H9 (cell line): ENCODE measurements around the gene NKX6-2. TPM values are rescaled to one million over a fixed set of nuclear protein-coding genes. Genes with fewer than 3 reads are reported as not detected.

ENCODE experiments used
- DNase-seq: peaks from one replicate; pipeline ENCODE4 v3.0.0-alpha.2; 2017
- H2AFZ ChIP-seq: one replicate; pipeline ENCODE4 v1.6.1; 2013; ENCODE audit warnings: mild to moderate bottlenecking, low read length, control low read depth, moderate library complexity
- H2AK5ac ChIP-seq: 2 replicates; pipeline ENCODE4 v1.6.1; 2013; ENCODE audit warnings: low read length, control low read depth, mixed read lengths; ENCODE audit not compliant: insufficient read length
- H2BK120ac ChIP-seq: one replicate; pipeline ENCODE4 v1.6.1; 2013; ENCODE audit warnings: low read depth, mild to moderate bottlenecking, low read length, control low read depth, inconsistent platforms; ENCODE audit not compliant: poor library complexity, severe bottlenecking
- H2BK12ac ChIP-seq: 2 replicates; pipeline ENCODE4 v1.6.1; 2013; ENCODE audit warnings: low read length, control low read depth, mixed read lengths, low read depth; ENCODE audit not compliant: insufficient read length
- H2BK15ac ChIP-seq: 2 replicates; pipeline ENCODE4 v1.6.1; 2013; ENCODE audit warnings: low read depth, low read length, control low read depth
- H2BK20ac ChIP-seq: one replicate; pipeline ENCODE4 v1.6.1; 2013; ENCODE audit warnings: low read depth, mild to moderate bottlenecking, low read length, control low read depth, inconsistent platforms; ENCODE audit not compliant: poor library complexity, severe bottlenecking
- H2BK5ac ChIP-seq: 2 replicates; pipeline ENCODE4 v1.6.1; 2013; ENCODE audit warnings: low read length, control low read depth, mixed read lengths; ENCODE audit not compliant: insufficient read length
- H3K14ac ChIP-seq: 2 replicates; pipeline ENCODE4 v1.6.1; 2013; ENCODE audit warnings: low read length, control low read depth; ENCODE audit not compliant: insufficient read depth
- H3K18ac ChIP-seq: 2 replicates; pipeline ENCODE4 v1.6.1; 2013; ENCODE audit warnings: low read depth, mild to moderate bottlenecking, mixed read lengths, low read length, control low read depth; ENCODE audit not compliant: insufficient read length
- H3K23ac ChIP-seq: 2 replicates; pipeline ENCODE4 v1.6.1; 2013; ENCODE audit warnings: low read length, control low read depth, mixed read lengths, low read depth; ENCODE audit not compliant: insufficient read length
- H3K23me2 ChIP-seq: 2 replicates; pipeline ENCODE4 v1.6.1; 2013; ENCODE audit warnings: low read depth, mild to moderate bottlenecking, mixed read lengths, low read length, control low read depth; ENCODE audit not compliant: insufficient read length, poor library complexity, severe bottlenecking
- H3K27ac ChIP-seq: 2 replicates; pipeline ENCODE4 v1.5.1; 2013; ENCODE audit warnings: low read length, control low read depth, mixed read lengths, low read depth; ENCODE audit not compliant: insufficient read length
- H3K27me3 ChIP-seq: 2 replicates; pipeline ENCODE4 v1.6.1; 2013; ENCODE audit warnings: low read length, control low read depth, inconsistent platforms; ENCODE audit not compliant: insufficient read depth
- H3K4ac ChIP-seq: 2 replicates; pipeline ENCODE4 v1.6.1; 2013; ENCODE audit warnings: low read depth, mild to moderate bottlenecking, control low read depth, inconsistent platforms, low read length, moderate library complexity
- H3K4me1 ChIP-seq: 2 replicates; pipeline ENCODE4 v1.6.1; 2013; ENCODE audit warnings: low read length, control low read depth, inconsistent platforms; ENCODE audit not compliant: insufficient read depth
- H3K4me2 ChIP-seq: 2 replicates; pipeline ENCODE4 v1.6.1; 2013; ENCODE audit warnings: low read length, control low read depth, mixed read lengths; ENCODE audit not compliant: insufficient read length, insufficient read depth
- H3K56ac ChIP-seq: 2 replicates; pipeline ENCODE4 v1.6.1; 2013; ENCODE audit warnings: low read depth, mild to moderate bottlenecking, mixed read lengths, low read length, control low read depth; ENCODE audit not compliant: insufficient read length
- H3K79me1 ChIP-seq: 2 replicates; pipeline ENCODE4 v1.6.1; 2013; ENCODE audit warnings: low read depth, mild to moderate bottlenecking, moderate library complexity, low read length, control low read depth, inconsistent platforms; ENCODE audit not compliant: insufficient read depth, poor library complexity, severe bottlenecking
- H3K79me2 ChIP-seq: 2 replicates; pipeline ENCODE4 v1.6.1; 2013; ENCODE audit warnings: low read length, control low read depth, inconsistent platforms; ENCODE audit not compliant: insufficient read depth
- H3K9ac ChIP-seq: 2 replicates; pipeline ENCODE4 v1.6.1; 2013; ENCODE audit warnings: low read length, control low read depth, mixed read lengths; ENCODE audit not compliant: insufficient read length; ENCODE audit errors: extremely low read depth
- H3K9me3 ChIP-seq: one replicate; pipeline ENCODE4 v1.6.1; 2013; ENCODE audit warnings: low read depth, low read length, inconsistent platforms; ENCODE audit not compliant: control insufficient read depth
- H3T11ph ChIP-seq: one replicate; pipeline ENCODE4 v1.6.1; 2013; ENCODE audit warnings: mild to moderate bottlenecking, low read length, control low read depth, inconsistent platforms
- H4K20me1 ChIP-seq: one replicate; pipeline ENCODE4 v1.6.1; 2013; ENCODE audit not compliant: control insufficient read depth, insufficient read length, insufficient read depth
- H4K5ac ChIP-seq: 2 replicates; pipeline ENCODE4 v1.6.1; 2013; ENCODE audit warnings: low read depth, mild to moderate bottlenecking, mixed read lengths, low read length, control low read depth; ENCODE audit not compliant: insufficient read length
- H4K8ac ChIP-seq: replicated peaks from 2 replicates; pipeline ENCODE4 v1.6.1; 2013; ENCODE audit warnings: low read length, control low read depth, mixed read lengths, low read depth; ENCODE audit not compliant: insufficient read length
- H4K91ac ChIP-seq: 2 replicates; pipeline ENCODE4 v1.6.1; 2013; ENCODE audit warnings: low read depth, mild to moderate bottlenecking, moderate library complexity, mixed read lengths, low read length, control low read depth; ENCODE audit not compliant: insufficient read length
- H3K27ac Mint-ChIP-seq, 3 experiments: 2 replicates in 2 of 3; 3 replicates in 1 of 3; pipeline ENCODE4 v1.8.0; 2020 to 2021; ENCODE audit warnings: mixed read lengths in 3 of 3, mild to moderate bottlenecking in 1 of 3, moderate library complexity in 1 of 3
- H3K27me3 Mint-ChIP-seq: 2 replicates; pipeline ENCODE4 v1.8.0; 2021; ENCODE audit warnings: low read depth, mild to moderate bottlenecking, moderate library complexity, mixed read lengths
- H3K36me3 Mint-ChIP-seq, 3 experiments: 2 replicates in 2 of 3; 3 replicates in 1 of 3; pipeline ENCODE4 v1.8.0; 2020 to 2021; ENCODE audit warnings: low read depth in 3 of 3, mixed read lengths in 3 of 3; ENCODE audit not compliant: insufficient read depth in 1 of 3
- H3K4me1 Mint-ChIP-seq, 2 experiments: 2 replicates each; pipeline ENCODE4 v1.8.0; 2020; ENCODE audit warnings: mixed read lengths in 2 of 2
- H3K4me3 Mint-ChIP-seq, 2 experiments: 2 replicates in 1 of 2; 3 replicates in 1 of 2; pipeline ENCODE4 v1.8.0; 2020 to 2021; ENCODE audit warnings: mild to moderate bottlenecking in 2 of 2, mixed read lengths in 2 of 2, moderate library complexity in 1 of 2
- H3K9me3 Mint-ChIP-seq, 2 experiments: 2 replicates in 1 of 2; 3 replicates in 1 of 2; pipeline ENCODE4 v1.8.0; 2020; ENCODE audit warnings: mild to moderate bottlenecking in 2 of 2, mixed read lengths in 2 of 2, moderate library complexity in 1 of 2
- CTCF ChIP-seq: fragments of 200-600 bp; sonication (generic); conservative IDR thresholded peaks from 3 replicates; pipeline ENCODE4 v1.8.0; 2021; ENCODE audit warnings: antibody characterized with exemption, mild to moderate bottlenecking
- WGBS: extraction: QIAGEN DNeasy Blood & Tissue Kit; methylation state at CpG from one replicate; pipeline ENCODE4 v1.1.7; 2013; ENCODE audit warnings: missing lambda C conversion rate, low lambda C conversion rate, mixed read lengths; ENCODE audit not compliant: insufficient read length; ENCODE audit errors: extremely low coverage; 5-methylcytosine and 5-hydroxymethylcytosine counted together
- total RNA-seq: library from RNA; stranded (reverse); gene quantifications from 2 replicates; pipeline ENCODE4 v1.2.1, GENCODE V29; 2021

NKX6-2 gene
- total RNA-seq, 1 experiment from 2014 or later: 0.13 TPM

GRCh38 chr10:132746801-132747625 is 38.9 kb downstream of the NKX6-2 start:
- Mint-ChIP-seq H3K4me1 (peaks cover 43 to 48% of the 10 kb centered on the region in 2 experiments), H3K4me3 (no peak overlapping the region), H3K27me3 (peaks cover 2% of the 10 kb centered on the region; the same call in 1 of the 2 replicates), H3K36me3 (no peaks in the 10 kb centered on the region; a peak in 1 of 7 replicates), H3K9me3 (no peaks in the 10 kb centered on the region), H3K27ac (peak overlapping the region; percentile 52 to 93 (median 89); a peak in 5 of 7 replicates)
- H2BK15ac ChIP-seq: no peak overlapping the region
- no peak overlapping the region for H3K9ac ChIP-seq
- DNase-seq: peak; percentile 66
- H3K23ac ChIP-seq: no peak overlapping the region
- H2AFZ ChIP-seq: no peak overlapping the region
- no peak overlapping the region for H3K56ac ChIP-seq
- H2BK5ac ChIP-seq: no peak overlapping the region
- H2BK120ac ChIP-seq: no peak overlapping the region
- H2BK20ac ChIP-seq: no peak overlapping the region
- TF ChIP-seq CTCF: peak; percentile 46
- no peak overlapping the region; the same call in 1 of the 2 replicates for H3K14ac ChIP-seq
- H3K4ac ChIP-seq: no peak overlapping the region
- H3K9me3 ChIP-seq: no peaks in the 10 kb centered on the region
- H4K8ac ChIP-seq: no peak overlapping the region
- no peak overlapping the region for H3K18ac ChIP-seq
- H4K20me1 ChIP-seq: no peaks in the 10 kb centered on the region
- H3K79me2 ChIP-seq: no peaks in the 10 kb centered on the region
- no peaks in the 10 kb centered on the region for H3K27me3 ChIP-seq
- H3K27ac ChIP-seq: no peak overlapping the region
- no peaks in the 10 kb centered on the region; the same call in 1 of the 2 replicates for H3K4me1 ChIP-seq
- no peak overlapping the region for H2AK5ac ChIP-seq
- H2BK12ac ChIP-seq: no peak overlapping the region
- H3K79me1 ChIP-seq: no peaks in the 10 kb centered on the region
- no peak overlapping the region for H3T11ph ChIP-seq
- no peak overlapping the region for H4K91ac ChIP-seq
- H4K5ac ChIP-seq: no peak overlapping the region
- H3K23me2 ChIP-seq: no peaks in the 10 kb centered on the region
- no peak overlapping the region for H3K4me2 ChIP-seq
- no CpG with 5 or more reads among the region's 29 CpGs for WGBS
